SW480 (cell line): Measurements from ENCODE around the gene VAV3.

ENCODE experiments used
- DNase-seq: peaks from one replicate; pipeline ENCODE4 v3.0.0-alpha.2; 2016; ENCODE audit warnings: low spot score

VAV3 gene

GRCh38 chr1:107789817-107790524 lies 175.0 kb downstream of the VAV3 start:
- DNase-seq, result no peak

GRCh38 chr1:107788206-107789202 lies 176.5 kb downstream of the VAV3 start:
- DNase-seq, result no peak

GRCh38 chr1:107787299-107787698 lies 177.7 kb downstream of the VAV3 start:
- DNase-seq, result no peak

- DNase-seq, result no peak
Measured at GRCh38 chr1:107786203-107786845, 178.7 kb downstream of the VAV3 start.

- no peak for DNase-seq
Measured at GRCh38 chr1:107785496-107786202, 179.3 kb downstream of the VAV3 start.

- peak; percentile 34 for DNase-seq
Measured at GRCh38 chr1:107782217-107782845, 182.6 kb downstream of the VAV3 start.

- DNase-seq, result no peak
Measured at GRCh38 chr1:107781245-107781644, 183.7 kb downstream of the VAV3 start.

GRCh38 chr1:107777664-107778047 lies 187.3 kb downstream of the VAV3 start:
- no peak for DNase-seq

- DNase-seq, result no peak
Measured at GRCh38 chr1:107776900-107777663, 187.9 kb downstream of the VAV3 start.

- no peak for DNase-seq
Measured at GRCh38 chr1:107771377-107771776, 193.6 kb downstream of the VAV3 start.

GRCh38 chr1:107767156-107767582 lies 197.8 kb downstream of the VAV3 start:
- DNase-seq, result no peak

GRCh38 chr1:107766533-107766932 lies 198.4 kb downstream of the VAV3 start:
- no peak for DNase-seq

GRCh38 chr1:107762751-107763390 lies 202.1 kb downstream of the VAV3 start:
- no peak for DNase-seq

- DNase-seq, result no peak
Measured at GRCh38 chr1:107760065-107760464, 204.9 kb downstream of the VAV3 start.

- peak; percentile 73 for DNase-seq
Measured at GRCh38 chr1:107750364-107750959, 214.5 kb downstream of the VAV3 start.

GRCh38 chr1:107748531-107748930 lies 216.4 kb downstream of the VAV3 start:
- peak; percentile 11 for DNase-seq

GRCh38 chr1:107741242-107741641 lies 223.7 kb downstream of the VAV3 start:
- DNase-seq, result no peak

- no peak for DNase-seq
Measured at GRCh38 chr1:107740579-107740978, 224.4 kb downstream of the VAV3 start.

- DNase-seq, result no peak
Measured at GRCh38 chr1:107739651-107740050, 225.3 kb downstream of the VAV3 start.

- no peak for DNase-seq
Measured at GRCh38 chr1:107739201-107739600, 225.8 kb downstream of the VAV3 start.
